ENCODE data around the gene ZNF892. TPM values are rescaled to one million over a fixed set of nuclear protein-coding genes. Genes with fewer than 3 reads are reported as not detected.

The ZNF892 gene
- total and polyA plus RNA-seq, 9 of the 15 experiments (the other 6 are each of a cell fraction or from before 2014, with no cell fraction given), result 0.07 to 0.13 (median 0.09) TPM; not detected in 6

- TF ChIP-seq RBM39 (optimal IDR thresholded peaks at IDR 0.05; ENCODE audit: low read depth, low read length) (no peak), HMG20B (CRISPR knock-in tag; IDR thresholded peaks at IDR 0.05) (no peak), SAP30 (IDR thresholded peaks at IDR 0.05; ENCODE audit: borderline replicate concordance, insufficient read depth, low read depth, low read length, poor library complexity, severe bottlenecking) (no peak), ZNF232 (CRISPR knock-in tag; IDR thresholded peaks at IDR 0.05) (no peak), NCOR1 (IDR thresholded peaks at IDR 0.05) (no peak), POLR2AphosphoS5 (IDR thresholded peaks at IDR 0.05; ENCODE audit: control insufficient read depth, insufficient read depth, low read depth, low read length) (no peak), FOXA3 (CRISPR knock-in tag; conservative IDR thresholded peaks at IDR 0.05 in 1 of 2, IDR thresholded peaks at IDR 0.05 in 1 of 2) (no peak), GABPB2 (CRISPR knock-in tag; conservative IDR thresholded peaks at IDR 0.05) (no peak), DPF2 (IDR thresholded peaks at IDR 0.05) (0 out of 2 replicates have a peak, but pooled peaks have one; percentile 1), KAT2B (IDR thresholded peaks at IDR 0.05; ENCODE audit: low read depth, low read length) (no peak), CTBP1 (IDR thresholded peaks at IDR 0.05; ENCODE audit: borderline replicate concordance) (no peak), POLR2G (IDR thresholded peaks at IDR 0.05; ENCODE audit: low read depth, low read length) (peak; percentile 75), HMGXB4 (CRISPR knock-in tag; IDR thresholded peaks at IDR 0.05) (no peak), JUND (IDR thresholded peaks at IDR 0.05; ENCODE audit: borderline replicate concordance, low read depth, low read length) (no peak), JUND (tag; IDR thresholded peaks at IDR 0.05; ENCODE audit: borderline replicate concordance, low read depth, low read length) (no peak), HNRNPL (IDR thresholded peaks at IDR 0.05; ENCODE audit: low read depth, low read length) (no peak), SIX5 (IDR thresholded peaks at IDR 0.05; ENCODE audit: borderline replicate concordance in 1 of 2, insufficient read depth in 1 of 2, low read depth in 1 of 2, low read length in 2 of 2) (no peak), CREB1 (IDR thresholded peaks at IDR 0.05) (no peak), CREB1 (CRISPR knock-in tag; IDR thresholded peaks at IDR 0.05) (no peak), SRSF1 (IDR thresholded peaks at IDR 0.05; ENCODE audit: low read depth, low read length) (no peak), MECOM (CRISPR knock-in tag; IDR thresholded peaks at IDR 0.05) (no peak), CBX5 (IDR thresholded peaks at IDR 0.05; ENCODE audit: borderline replicate concordance, low read depth) (no peak), MTF1 (CRISPR knock-in tag; IDR thresholded peaks at IDR 0.05; ENCODE audit: borderline replicate concordance) (no peak), STAT5A (IDR thresholded peaks at IDR 0.05; ENCODE audit: borderline replicate concordance, low read length) (no peak)
- TF ChIP-seq, protein P1, sequence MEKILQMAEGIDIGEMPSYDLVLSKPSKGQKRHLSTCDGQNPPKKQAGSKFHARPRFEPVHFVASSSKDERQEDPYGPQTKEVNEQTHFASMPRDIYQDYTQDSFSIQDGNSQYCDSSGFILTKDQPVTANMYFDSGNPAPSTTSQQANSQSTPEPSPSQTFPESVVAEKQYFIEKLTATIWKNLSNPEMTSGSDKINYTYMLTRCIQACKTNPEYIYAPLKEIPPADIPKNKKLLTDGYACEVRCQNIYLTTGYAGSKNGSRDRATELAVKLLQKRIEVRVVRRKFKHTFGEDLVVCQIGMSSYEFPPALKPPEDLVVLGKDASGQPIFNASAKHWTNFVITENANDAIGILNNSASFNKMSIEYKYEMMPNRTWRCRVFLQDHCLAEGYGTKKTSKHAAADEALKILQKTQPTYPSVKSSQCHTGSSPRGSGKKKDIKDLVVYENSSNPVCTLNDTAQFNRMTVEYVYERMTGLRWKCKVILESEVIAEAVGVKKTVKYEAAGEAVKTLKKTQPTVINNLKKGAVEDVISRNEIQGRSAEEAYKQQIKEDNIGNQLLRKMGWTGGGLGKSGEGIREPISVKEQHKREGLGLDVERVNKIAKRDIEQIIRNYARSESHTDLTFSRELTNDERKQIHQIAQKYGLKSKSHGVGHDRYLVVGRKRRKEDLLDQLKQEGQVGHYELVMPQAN (IDR thresholded peaks at IDR 0.05; ENCODE audit: borderline replicate concordance), result no peak
These were observed 48.3 kb upstream of the ZNF892 start (continued) for GRCh38 chr2:95158891-95159619.

All from K562 (cell line).